NCI-H128 (cell line): ENCODE measurements around the gene DIS3L2.
"Not testable (repeated sequence)": the region's sequence is repeated elsewhere in the genome, so short reads cannot be mapped to it uniquely, and the experiment has no call there.

Experiments used
- DNase-seq: peaks from one replicate; lab custom pipeline; 2025; ENCODE audit not compliant: unreplicated experiment; lab: John Stamatoyannopoulos, UW

Gene DIS3L2

GRCh38 chr2:231928481-231928880, 33.0 kb upstream of the DIS3L2 start:
- DNase-seq = no peak

GRCh38 chr2:231928901-231929725, 32.4 kb upstream of the DIS3L2 start:
- DNase-seq = no peak

- DNase-seq = no peak
These were observed 31.4 kb upstream of the DIS3L2 start for GRCh38 chr2:231929961-231930592.

- DNase-seq = no peak
These were observed 30.8 kb upstream of the DIS3L2 start for GRCh38 chr2:231930593-231931281.

- no peak for DNase-seq
These were observed 30.0 kb upstream of the DIS3L2 start for GRCh38 chr2:231931481-231931915.

- no peak for DNase-seq
These were observed 28.9 kb upstream of the DIS3L2 start for GRCh38 chr2:231932711-231932970.

- DNase-seq = no peak
These were observed 28.3 kb upstream of the DIS3L2 start for GRCh38 chr2:231932985-231933915.

GRCh38 chr2:231933916-231934401, 27.6 kb upstream of the DIS3L2 start:
- DNase-seq = no peak

GRCh38 chr2:231934441-231935206, 26.9 kb upstream of the DIS3L2 start:
- DNase-seq = no peak

- DNase-seq = no peak
These were observed 26.3 kb upstream of the DIS3L2 start for GRCh38 chr2:231935207-231935524.

GRCh38 chr2:231935815-231936214, 25.7 kb upstream of the DIS3L2 start:
- DNase-seq = no peak

- no peak for DNase-seq
These were observed 25.0 kb upstream of the DIS3L2 start for GRCh38 chr2:231936491-231936890.

GRCh38 chr2:231937057-231937456, 24.5 kb upstream of the DIS3L2 start:
- no peak for DNase-seq

- DNase-seq = no peak
These were observed 22.5 kb upstream of the DIS3L2 start for GRCh38 chr2:231939022-231939421.

- no peak for DNase-seq
These were observed 20.7 kb upstream of the DIS3L2 start for GRCh38 chr2:231940795-231941194.

GRCh38 chr2:231941673-231942072, 19.8 kb upstream of the DIS3L2 start:
- DNase-seq = no peak

- no peak for DNase-seq
These were observed 19.3 kb upstream of the DIS3L2 start for GRCh38 chr2:231942180-231942579.

GRCh38 chr2:231946241-231946814, 15.2 kb upstream of the DIS3L2 start:
- DNase-seq = no peak

- DNase-seq = not testable (repeated sequence)
These were observed 14.4 kb upstream of the DIS3L2 start for GRCh38 chr2:231947112-231947511.

GRCh38 chr2:231947694-231948093, 13.8 kb upstream of the DIS3L2 start:
- DNase-seq = no peak
